ENCODE results near the gene RGCC. TPM values are rescaled to one million over a fixed set of nuclear protein-coding genes. Genes with fewer than 3 reads are reported as not detected.
"Not testable (repeated sequence)": the region's sequence is repeated elsewhere in the genome, so short reads cannot be mapped to it uniquely, and the experiment has no call there.

The RGCC gene, protein sequence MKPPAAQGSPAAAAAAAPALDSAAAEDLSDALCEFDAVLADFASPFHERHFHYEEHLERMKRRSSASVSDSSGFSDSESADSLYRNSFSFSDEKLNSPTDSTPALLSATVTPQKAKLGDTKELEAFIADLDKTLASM
- total RNA-seq: 100 to 1,000 TPM in 1 of 2 donors, 10 to 100 TPM in 1; 76.0 to 216 TPM

GRCh38 chr13:41456768-41457588 is at the start of gene RGCC:
Gene RGCC, plus strand, starts transcription at chr13:41457550. Its CDS starts 158 bp downstream, at chr13:41457708.
- ATAC-seq (peak; percentile 74 to 81), DNase-seq (ENCODE audit: low spot score in 2 of 2) (peak; percentile 94)
- Mint-ChIP-seq H3K36me3 (peaks cover 30 to 34% of the 10 kb centered on the region in 2 donors), H3K27ac (peak within 1 kb of the TSS; percentile 96 to 100), H3K9me3 (peaks cover 0 to 9% of the 10 kb centered on the region in 2 donors)

- ATAC-seq (no peak), DNase-seq (ENCODE audit: low spot score in 2 of 2) (no peak)
- no peaks in the 10 kb centered on the region for H3K9me3 Mint-ChIP-seq
These were observed 49.2 kb upstream of the RGCC start for GRCh38 chr13:41408121-41408520.

DNA sequence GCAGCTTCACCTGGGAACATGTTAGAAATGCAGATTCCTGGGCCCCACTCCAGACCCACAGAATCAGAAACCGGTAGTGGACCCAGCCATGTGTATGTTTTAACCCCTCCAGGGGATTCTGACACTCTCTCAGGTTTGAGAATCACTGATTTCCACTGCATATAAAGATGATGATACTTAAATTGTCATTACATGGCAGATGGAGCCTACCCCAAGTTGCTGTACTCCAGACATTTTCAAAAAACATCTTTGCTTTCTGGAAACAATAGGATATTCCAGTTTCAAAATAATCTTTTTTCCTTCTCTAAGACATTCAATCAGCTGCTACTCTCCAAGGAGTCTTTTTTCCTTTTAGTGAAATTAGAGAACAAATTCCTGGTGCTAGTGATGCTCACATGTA is 48.6 kb upstream of the RGCC start:
- DNase-seq (ENCODE audit: low spot score in 2 of 2) (no peak), ATAC-seq (no peak)
- Mint-ChIP-seq H3K36me3 (no peaks in the 10 kb centered on the region), H3K9me3 (no peaks in the 10 kb centered on the region), H3K27ac (no peak overlapping the region)

More at GRCh38 chr13:41408121-41408520, 49.2 kb upstream of the RGCC start:
- no peaks in the 10 kb centered on the region for H3K36me3 Mint-ChIP-seq
- H3K27ac Mint-ChIP-seq: no peak overlapping the region

- DNase-seq (ENCODE audit: low spot score in 2 of 2) (no peak), ATAC-seq (no peak)
- Mint-ChIP-seq H3K36me3 (no peaks in the 10 kb centered on the region), H3K9me3 (no peaks in the 10 kb centered on the region), H3K27ac (no peak overlapping the region)
These were observed 47.7 kb upstream of the RGCC start for GRCh38 chr13:41409611-41410010.

GRCh38 chr13:41411060-41411459 is 46.3 kb upstream of the RGCC start:
- H3K36me3 Mint-ChIP-seq: no peaks in the 10 kb centered on the region
- ATAC-seq: no peak
- DNase-seq (ENCODE audit: low spot score in 2 of 2): no peak
- H3K9me3 Mint-ChIP-seq: no peaks in the 10 kb centered on the region
- no peak overlapping the region for H3K27ac Mint-ChIP-seq

DNA sequence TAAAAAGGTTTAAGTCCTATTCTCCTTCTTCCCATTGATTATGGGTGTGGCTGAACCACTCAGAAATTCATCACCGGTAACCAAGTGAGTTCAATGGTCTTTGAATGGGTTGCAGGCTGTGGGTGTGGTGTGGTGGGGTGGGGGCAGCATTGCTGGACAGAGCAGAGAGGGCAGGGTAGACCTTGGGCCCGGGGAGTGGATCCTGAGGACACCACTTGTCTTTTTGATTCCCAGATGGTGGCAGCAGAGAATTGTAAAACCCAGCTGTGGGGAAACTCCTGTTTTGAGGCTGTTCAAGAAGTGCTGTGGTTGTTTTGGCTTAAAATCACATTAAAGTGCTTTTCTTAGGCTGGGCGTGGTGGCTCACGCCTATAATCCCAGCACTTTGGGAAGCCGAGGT is 45.8 kb upstream of the RGCC start:
- ATAC-seq: peak in 1 of 2 donors; percentile 28
- DNase-seq (ENCODE audit: low spot score in 2 of 2): no peak
- H3K27ac Mint-ChIP-seq: no peak overlapping the region
- no peaks in the 10 kb centered on the region for H3K36me3 Mint-ChIP-seq
- H3K9me3 Mint-ChIP-seq: no peaks in the 10 kb centered on the region

DNA sequence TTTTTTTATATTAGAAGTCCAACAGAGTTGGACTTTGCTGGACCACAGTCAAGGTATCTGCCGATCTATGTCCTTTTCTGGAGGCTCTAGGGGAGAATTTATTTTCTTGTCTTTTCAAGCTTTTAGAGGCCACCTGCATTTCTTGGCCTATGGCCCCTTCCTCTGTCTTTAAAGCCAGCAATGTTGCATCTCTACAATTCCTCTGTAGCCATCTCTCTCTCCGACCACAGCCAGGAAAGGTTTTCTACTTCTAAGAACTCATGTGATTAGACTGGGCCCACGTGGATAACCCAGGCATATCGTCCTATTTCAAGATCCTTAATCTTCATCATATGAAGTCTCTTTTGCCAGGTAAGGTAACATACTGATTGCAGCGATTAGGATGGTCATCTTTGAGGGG is 43.5 kb upstream of the RGCC start:
- H3K9me3 Mint-ChIP-seq: no peaks in the 10 kb centered on the region
- no peaks in the 10 kb centered on the region for H3K36me3 Mint-ChIP-seq
- H3K27ac Mint-ChIP-seq: no peak overlapping the region
- DNase-seq (ENCODE audit: low spot score in 2 of 2) (no peak), ATAC-seq (no peak)

DNA sequence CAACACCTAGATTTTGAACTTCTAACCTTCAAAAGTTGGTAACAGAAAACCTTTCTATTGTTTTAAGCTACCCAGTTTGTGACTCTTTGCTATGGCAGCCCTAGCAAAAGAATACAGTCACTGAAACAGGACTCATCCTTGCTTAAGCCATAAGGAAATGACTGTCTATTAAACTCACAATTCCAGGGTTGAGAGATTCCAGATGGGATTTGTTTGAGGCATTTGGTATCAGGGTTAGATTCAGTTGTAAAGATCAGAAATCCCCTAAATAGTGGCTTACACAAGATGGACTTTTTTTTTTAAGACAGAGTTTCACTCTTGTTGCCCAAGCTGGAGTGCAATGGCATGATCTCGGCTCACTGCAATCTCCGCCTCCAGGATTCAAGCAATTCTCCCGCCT is 41.1 kb upstream of the RGCC start:
- no peaks in the 10 kb centered on the region for H3K9me3 Mint-ChIP-seq
- no peak overlapping the region for H3K27ac Mint-ChIP-seq
- ATAC-seq: no peak
- DNase-seq (ENCODE audit: low spot score in 2 of 2): no peak
- no peaks in the 10 kb centered on the region for H3K36me3 Mint-ChIP-seq

DNA sequence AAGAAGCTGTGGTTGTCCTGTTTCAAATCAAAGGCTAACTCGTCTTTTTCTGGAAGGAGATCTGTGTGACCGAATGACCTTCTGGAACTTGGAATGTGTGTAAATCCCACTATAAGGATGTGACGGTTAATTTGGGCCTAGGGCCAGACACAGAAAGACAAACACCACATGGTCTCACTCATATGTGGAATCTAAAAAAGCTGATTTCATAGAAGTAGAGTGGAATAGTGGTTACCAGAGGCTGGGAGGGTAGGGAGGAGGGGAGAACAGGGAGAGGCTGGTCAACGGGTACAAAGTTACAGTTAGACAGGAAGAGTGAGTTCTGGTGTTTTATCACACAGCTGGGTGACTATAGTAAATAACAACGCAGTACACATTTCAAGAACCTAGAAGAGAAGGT is 39.3 kb upstream of the RGCC start:
- Mint-ChIP-seq H3K27ac (no peak overlapping the region), H3K36me3 (no peaks in the 10 kb centered on the region), H3K9me3 (no peaks in the 10 kb centered on the region)
- DNase-seq (ENCODE audit: low spot score in 2 of 2) (no peak), ATAC-seq (no peak)

DNA sequence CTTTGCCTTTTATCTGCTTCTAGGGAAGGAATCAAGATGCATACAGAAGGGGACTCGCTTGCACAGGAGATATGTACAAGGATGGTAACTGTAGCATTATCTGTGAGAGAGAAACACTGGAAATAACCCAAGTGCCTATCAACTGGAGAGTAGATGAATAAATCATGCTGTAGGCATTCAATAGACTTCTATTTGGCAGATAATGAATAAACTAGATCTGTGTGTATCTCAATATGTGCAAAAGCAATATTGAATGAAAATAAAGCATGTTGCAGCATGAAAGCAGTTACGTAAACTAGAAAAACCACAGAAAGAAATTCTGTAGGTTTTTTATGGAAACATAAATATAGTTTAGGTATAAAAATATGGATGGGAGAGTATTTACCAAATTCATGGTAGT is 38.6 kb upstream of the RGCC start:
- no peak for DNase-seq (ENCODE audit: low spot score in 2 of 2)
- no peaks in the 10 kb centered on the region for H3K36me3 Mint-ChIP-seq
- no peak for ATAC-seq
- no peak overlapping the region for H3K27ac Mint-ChIP-seq
- H3K9me3 Mint-ChIP-seq: no peaks in the 10 kb centered on the region

- Mint-ChIP-seq H3K27ac (no peak overlapping the region), H3K9me3 (no peaks in the 10 kb centered on the region), H3K36me3 (no peaks in the 10 kb centered on the region)
- ATAC-seq: no peak
- DNase-seq (ENCODE audit: low spot score in 2 of 2): no peak
These were observed 38.1 kb upstream of the RGCC start for GRCh38 chr13:41419206-41419605.

- no peak for DNase-seq (ENCODE audit: low spot score in 2 of 2)
- Mint-ChIP-seq H3K9me3 (no peaks in the 10 kb centered on the region), H3K36me3 (no peaks in the 10 kb centered on the region), H3K27ac (no peak overlapping the region)
- no peak for ATAC-seq
These were observed 37.2 kb upstream of the RGCC start for GRCh38 chr13:41420146-41420545.

DNA sequence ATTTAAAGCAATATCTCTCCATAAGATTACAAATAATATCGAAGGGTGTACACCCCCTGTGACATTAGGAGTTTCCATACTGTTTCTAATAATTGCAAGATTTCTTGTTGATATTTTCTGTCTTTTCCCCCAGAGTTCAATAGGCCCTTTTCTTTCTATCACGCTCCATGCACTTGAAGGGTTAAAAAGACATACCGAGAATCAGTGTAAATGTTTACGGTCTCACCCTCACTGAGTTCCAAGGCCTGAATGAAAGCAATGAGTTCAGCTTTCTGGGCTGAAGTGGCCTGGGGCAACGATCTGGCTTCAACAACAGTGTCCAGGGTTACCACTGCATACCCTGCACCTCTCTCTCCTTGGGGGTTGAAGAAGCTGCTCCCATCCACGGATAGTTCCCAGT is 36.0 kb upstream of the RGCC start:
- ATAC-seq; H3K9me3 Mint-ChIP-seq; H3K36me3 Mint-ChIP-seq; H3K27ac Mint-ChIP-seq; DNase-seq (ENCODE audit: low spot score in 2 of 2): not testable (repeated sequence)

- not testable (repeated sequence) for H3K27ac Mint-ChIP-seq; H3K36me3 Mint-ChIP-seq; DNase-seq (ENCODE audit: low spot score in 2 of 2); ATAC-seq; H3K9me3 Mint-ChIP-seq
These were observed 35.4 kb upstream of the RGCC start for GRCh38 chr13:41421983-41422382.

DNA sequence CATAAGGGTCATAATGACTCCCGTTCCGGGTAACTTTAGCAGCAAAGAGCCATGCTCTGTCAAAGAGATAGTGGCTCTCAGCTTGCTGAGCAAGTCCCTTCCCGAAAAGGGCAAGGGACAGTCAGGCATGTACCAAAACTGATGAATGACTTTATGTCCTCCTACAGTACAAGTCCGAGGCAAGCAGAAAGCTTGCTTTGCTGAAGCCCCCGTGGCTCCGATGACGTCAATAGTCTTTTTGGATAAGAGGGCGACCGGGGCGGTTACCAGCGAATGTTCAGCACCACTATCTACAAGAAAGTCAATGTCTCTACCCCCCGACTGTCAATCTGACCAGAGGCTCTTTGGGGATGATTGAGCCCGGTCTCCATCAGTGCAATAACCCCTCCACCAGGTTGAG is 34.1 kb upstream of the RGCC start:
- not testable (repeated sequence) for H3K9me3 Mint-ChIP-seq; DNase-seq (ENCODE audit: low spot score in 2 of 2)

GRCh38 chr13:41424675-41425074 is 32.7 kb upstream of the RGCC start:
- not testable (repeated sequence) for H3K9me3 Mint-ChIP-seq; ATAC-seq; DNase-seq (ENCODE audit: low spot score in 2 of 2); H3K36me3 Mint-ChIP-seq; H3K27ac Mint-ChIP-seq

More for the DNA sequence above, 34.1 kb upstream of the RGCC start:
- H3K36me3 Mint-ChIP-seq, ATAC-seq, H3K27ac Mint-ChIP-seq: not testable (repeated sequence)

GRCh38 chr13:41426047-41426446 is 31.3 kb upstream of the RGCC start:
- DNase-seq (ENCODE audit: low spot score in 2 of 2) (no peak), ATAC-seq (peak; percentile 50 to 73)
- peak overlapping the region in 1 of 2 donors; percentile 22 for H3K27ac Mint-ChIP-seq
- H3K9me3 Mint-ChIP-seq: no peaks in the 10 kb centered on the region
- H3K36me3 Mint-ChIP-seq: no peaks in the 10 kb centered on the region

DNA sequence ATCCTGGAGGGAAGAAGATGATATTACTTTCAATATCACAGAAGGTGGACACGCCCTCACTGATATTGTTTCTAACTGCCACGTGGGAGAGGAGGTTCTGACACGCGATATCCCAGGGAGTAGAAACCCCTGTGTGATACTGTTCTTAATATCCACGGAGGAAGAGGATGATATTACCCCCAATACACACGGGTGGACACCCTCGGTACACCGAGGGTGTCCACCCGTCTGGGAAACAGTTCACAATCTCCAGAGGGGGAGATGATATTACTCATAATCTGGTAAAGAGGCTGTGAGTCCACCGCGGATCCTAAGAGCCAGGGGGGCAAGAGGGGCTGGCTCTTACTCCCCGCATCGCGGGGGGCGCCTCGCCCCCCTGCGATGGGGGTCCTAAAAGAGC is 29.7 kb upstream of the RGCC start:
- DNase-seq (ENCODE audit: low spot score in 2 of 2): no peak
- H3K36me3 Mint-ChIP-seq: no peaks in the 10 kb centered on the region
- peak; percentile 29 to 57 for ATAC-seq
- no peak overlapping the region for H3K27ac Mint-ChIP-seq
- no peaks in the 10 kb centered on the region for H3K9me3 Mint-ChIP-seq
